K562 (cell line): ENCODE data around the gene CD55. TPM values are rescaled to one million over a fixed set of nuclear protein-coding genes. Genes with fewer than 3 reads are reported as not detected.

ENCODE experiments used
- CBX3 ChIP-seq, 2 experiments: IDR thresholded peaks; 1 replicate in 1 of 2; 2 replicates in 1 of 2; pipeline ENCODE4 v1.6.1; 2012; ENCODE audit warnings: inconsistent platforms in 2 of 2, low read length in 2 of 2, borderline replicate concordance in 1 of 2, control low read depth in 1 of 2
- CTCF ChIP-seq, 3 experiments: IDR thresholded peaks in 2 of 3; conservative IDR thresholded peaks in 1 of 3; 2 replicates each; pipeline ENCODE4 v1.5.1; 2011 to 2012; ENCODE audit warnings: low read length in 3 of 3, mild to moderate bottlenecking in 3 of 3, control low read depth in 2 of 3, improper control_type of control experiment in 1 of 3, inconsistent platforms in 1 of 3, low read depth in 1 of 3, mixed read lengths in 1 of 3, moderate library complexity in 1 of 3; ENCODE audit not compliant: insufficient read depth in 2 of 3
- ELF4 ChIP-seq: fragments of 450-650 bp; formaldehyde crosslinking; IDR thresholded peaks from 2 replicates; pipeline ENCODE4 v1.4.0; 2022; ENCODE audit warnings: missing genetic modification characterization
- FIP1L1 ChIP-seq: fragments of 200-400 bp; formaldehyde crosslinking; IDR thresholded peaks from 2 replicates; pipeline ENCODE4 v1.6.1; 2018; ENCODE audit warnings: mild to moderate bottlenecking, low read depth, low read length; ENCODE audit not compliant: poor library complexity, severe bottlenecking
- GTF3C2 ChIP-seq: IDR thresholded peaks from 3 replicates; pipeline ENCODE4 v1.6.1; 2011; ENCODE audit warnings: borderline replicate concordance, mild to moderate bottlenecking, moderate library complexity; ENCODE audit not compliant: insufficient read length; ENCODE audit errors: extremely low read depth
- HDAC1 ChIP-seq, 2 experiments: fragments of 450-650 bp; IDR thresholded peaks; 2 replicates each; pipeline ENCODE4 v1.6.1; 2016 to 2017; ENCODE audit warnings: inconsistent platforms in 1 of 2, mild to moderate bottlenecking in 1 of 2, moderate library complexity in 1 of 2
- HINFP ChIP-seq: fragments of 450-650 bp; conservative IDR thresholded peaks from 2 replicates; pipeline ENCODE4 v1.6.1; 2016; ENCODE audit warnings: missing genetic modification characterization, low read depth, mild to moderate bottlenecking, control low read depth, missing compliant biosample characterization
- HMGXB4 ChIP-seq: sonication (generic); formaldehyde crosslinking; IDR thresholded peaks from 2 replicates; pipeline ENCODE4 v1.8.1; 2023; ENCODE audit warnings: mild to moderate bottlenecking, missing genetic modification reagents
- MYBL2 ChIP-seq, 2 experiments: fragments of 450-650 bp in 1 of 2; sonication (generic) in 1 of 2; formaldehyde crosslinking in 1 of 2; IDR thresholded peaks; 2 replicates each; pipeline versions ENCODE4 v1.6.1 to v1.8.1; 2017 to 2022; ENCODE audit warnings: borderline replicate concordance in 1 of 2, inconsistent platforms in 1 of 2, low read depth in 1 of 2, mild to moderate bottlenecking in 1 of 2, missing genetic modification reagents in 1 of 2, moderate library complexity in 1 of 2
- PHB2 ChIP-seq: fragments of 450-650 bp; IDR thresholded peaks from 2 replicates; pipeline ENCODE4 v1.6.1; 2017; ENCODE audit warnings: low read depth
- SP2 ChIP-seq: IDR thresholded peaks from 2 replicates; pipeline ENCODE4 v1.6.1; 2011; ENCODE audit warnings: mild to moderate bottlenecking, low read depth, low read length, moderate library complexity; ENCODE audit not compliant: poor library complexity, severe bottlenecking; ENCODE audit errors: extremely low read depth
- SREBF2 ChIP-seq: sonication (generic); formaldehyde crosslinking; IDR thresholded peaks from 2 replicates; pipeline ENCODE4 v1.4.0; 2020; ENCODE audit warnings: mild to moderate bottlenecking, missing genetic modification reagents
- SRSF9 ChIP-seq: fragments of 200-400 bp; formaldehyde crosslinking; IDR thresholded peaks from 2 replicates; pipeline ENCODE4 v1.6.1; 2017; ENCODE audit warnings: low read depth, low read length, borderline replicate concordance
- STAG1 ChIP-seq: sonication (generic); formaldehyde crosslinking; IDR thresholded peaks from 2 replicates; pipeline ENCODE4 v1.5.0; 2020; ENCODE audit warnings: missing genetic modification reagents, borderline replicate concordance
- TGIF2 ChIP-seq: sonication (generic); formaldehyde crosslinking; IDR thresholded peaks from 2 replicates; pipeline ENCODE4 v1.8.1; 2022; ENCODE audit warnings: mild to moderate bottlenecking, missing genetic modification reagents, moderate library complexity
- ZC3H11A ChIP-seq: IDR thresholded peaks from 2 replicates; pipeline ENCODE4 v1.6.1; 2012; ENCODE audit warnings: low read depth, low read length, improper control_type of control experiment
- ZNF384 ChIP-seq: IDR thresholded peaks from 2 replicates; pipeline ENCODE4 v1.6.1; 2012; ENCODE audit warnings: low read depth, low read length, improper control_type of control experiment
- polyA plus RNA-seq, 8 experiments: library from polyadenylated mRNA; depleted of rRNA in 4 of 8; stranded (reverse) in 5 of 8; unstranded in 3 of 8; fragments of >200 nt; fragmentation: Nextera tagmentation in 2 of 8; fragmentation: Illumina TruSeq in 1 of 8; extraction: Ambion mirVana in 2 of 8; extraction: Trizol in 1 of 8; gene quantifications; 2 replicates each; pipeline versions ENCODE4 v1.2.1 to v1.2.3, GENCODE V29; 2011 to 2014; ENCODE audit warnings: inconsistent platforms in 1 of 8, missing spikeins in 1 of 8
- total RNA-seq, 7 experiments: library from RNA; depleted of rRNA in 6 of 7; stranded (reverse); fragments of >200 nt in 6 of 7; fragmentation: Illumina TruSeq in 2 of 7; extraction: Trizol in 2 of 7; gene quantifications; 2 replicates each; pipeline versions ENCODE4 v1.2.1 to v1.2.3, GENCODE V29; 2011 to 2021; ENCODE audit warnings: low replicate concordance in 1 of 7

CD55 gene
- total and polyA plus RNA-seq, 9 of the 15 experiments (the other 6 are each of a cell fraction or from before 2014, with no cell fraction given), result 17.7 to 150 (median 97.0) TPM

GRCh38 chr1:207404849-207405525, 83.5 kb downstream of the CD55 start (continued):
- no peak for TF ChIP-seq HINFP (tag)
- peak; percentile 71 to 86 (median 74) for TF ChIP-seq CTCF (IDR thresholded peaks at IDR 0.05 in 2 of 3, conservative IDR thresholded peaks at IDR 0.05 in 1 of 3; ENCODE audit: insufficient read depth in 2 of 3, low read depth in 1 of 3, low read length in 3 of 3)
- TF ChIP-seq SP2, result no peak
- no peak for TF ChIP-seq CBX3 (IDR thresholded peaks at IDR 0.05; ENCODE audit: borderline replicate concordance in 1 of 2, low read length in 2 of 2)
- TF ChIP-seq TGIF2 (CRISPR knock-in tag), result no peak
- peak; percentile 72 for TF ChIP-seq ZNF384
- no peak for TF ChIP-seq ZC3H11A
- no peak for TF ChIP-seq HMGXB4
- TF ChIP-seq MYBL2 (IDR thresholded peaks at IDR 0.05; ENCODE audit: low read depth), result no peak
- no peak for TF ChIP-seq MYBL2 (CRISPR knock-in tag; IDR thresholded peaks at IDR 0.05; ENCODE audit: borderline replicate concordance)
- TF ChIP-seq HDAC1 (IDR thresholded peaks at IDR 0.05), result no peak
- TF ChIP-seq STAG1 (CRISPR knock-in tag), result no peak
- no peak for TF ChIP-seq GTF3C2
- TF ChIP-seq PHB2, result no peak
- no peak for TF ChIP-seq SREBF2 (CRISPR knock-in tag)
- no peak for TF ChIP-seq SRSF9
- no peak for TF ChIP-seq ELF4 (CRISPR knock-in tag)
- TF ChIP-seq FIP1L1, result no peak
